ENCODE measurements around the gene MYO1H. TPM values are rescaled to one million over a fixed set of nuclear protein-coding genes. Genes with fewer than 3 reads are reported as not detected.

The MYO1H gene
- total RNA-seq, 1 experiment from 2014 or later = not detected

DNA sequence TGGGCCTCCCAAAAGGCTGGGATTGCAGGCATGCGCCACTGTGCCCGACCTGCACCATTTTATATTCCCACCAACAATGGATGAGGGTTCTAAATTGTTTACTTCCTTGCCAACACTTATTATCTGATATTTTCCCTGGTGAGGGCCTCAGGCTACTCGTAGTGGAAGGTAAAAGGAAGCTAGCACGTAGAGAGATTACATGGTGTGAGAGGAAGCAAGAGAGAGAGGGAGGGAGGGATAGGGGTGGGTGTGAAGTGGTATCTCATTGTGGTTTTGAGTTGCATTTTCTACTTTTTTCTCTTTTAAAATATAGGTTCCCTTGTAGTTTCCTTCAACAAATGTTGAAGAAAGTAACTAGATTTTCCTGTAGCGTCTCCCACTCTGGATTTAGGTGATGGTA is 30.9 kb downstream of the MYO1H start:
- ChIA-PET RAD21 (ENCODE audit: low non-redundant PET in 1 of 2, low total read pairs in 2 of 2, uncharacterized antibody in 2 of 2, unreplicated experiment in 2 of 2) (no interaction called here), CTCF (interaction anchor here (1.3 kb wide), 1 partner anchor 49 kb away, joined by 5 read pairs; no protein-coding TSS in a partner anchor), POLR2A (no interaction called here)
- Histone ChIP-seq H3K9me2 (ENCODE audit: insufficient read depth) (no peaks in the 10 kb centered on the region; the same call in 1 of the 2 replicates), H3K27me3 (ENCODE audit: insufficient read depth, low read length) (no peaks in the 10 kb centered on the region), H3K9me3 (ENCODE audit: control insufficient read depth in 1 of 2, insufficient read depth in 1 of 2, low read depth in 1 of 2, low read length in 2 of 2) (no peaks in the 10 kb centered on the region), H2AFZ (ENCODE audit: low read depth, low read length, poor library complexity, severe bottlenecking) (no peak overlapping the region), H3K36me3 (ENCODE audit: control insufficient read depth in 1 of 2, insufficient read depth in 2 of 2, low read length in 2 of 2) (no peaks in the 10 kb centered on the region), H4K20me1 (ENCODE audit: insufficient read depth) (no peaks in the 10 kb centered on the region), H3K79me2 (ENCODE audit: insufficient read depth, low read length) (no peaks in the 10 kb centered on the region), H3K27ac (ENCODE audit: low read depth, low read length) (no peak overlapping the region), H3K4me2 (ENCODE audit: low read length) (no peak overlapping the region), H3K9ac (ENCODE audit: low read length) (no peak overlapping the region), H3K4me1 (ENCODE audit: control insufficient read depth in 1 of 2, insufficient read depth in 2 of 2, low read length in 2 of 2) (no peaks in the 10 kb centered on the region), H3K4me3 (replicated peaks in 1 of 2; ENCODE audit: low read depth in 1 of 2, low read length in 2 of 2) (no peak overlapping the region)
- ATAC-seq = no peak
- intact Hi-C loops (cut with micrococcal nuclease) = no loop called here
- TF ChIP-seq JUND (IDR thresholded peaks at IDR 0.05) (no peak), SIN3A (IDR thresholded peaks at IDR 0.05; ENCODE audit: low read depth) (no peak), ZNF274 (IDR thresholded peaks at IDR 0.05; ENCODE audit: low read depth, low read length) (no peak), TCF7L2 (IDR thresholded peaks at IDR 0.05; ENCODE audit: borderline replicate concordance, extremely low read depth, insufficient read depth, insufficient read length) (no peak), EZH2 (IDR thresholded peaks at IDR 0.05) (no peak), ZFX (IDR thresholded peaks at IDR 0.05) (no peak), RAD21 (IDR thresholded peaks at IDR 0.05; ENCODE audit: low read depth) (no peak), EZH2phosphoT487 (IDR thresholded peaks at IDR 0.05; ENCODE audit: borderline replicate concordance) (no peak), CBX3 (IDR thresholded peaks at IDR 0.05; ENCODE audit: low read depth) (no peak)
- TF ChIP-seq, protein P1, sequence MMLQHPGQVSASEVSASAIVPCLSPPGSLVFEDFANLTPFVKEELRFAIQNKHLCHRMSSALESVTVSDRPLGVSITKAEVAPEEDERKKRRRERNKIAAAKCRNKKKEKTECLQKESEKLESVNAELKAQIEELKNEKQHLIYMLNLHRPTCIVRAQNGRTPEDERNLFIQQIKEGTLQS (IDR thresholded peaks at IDR 0.05) = no peak
- TF ChIP-seq, protein P2, sequence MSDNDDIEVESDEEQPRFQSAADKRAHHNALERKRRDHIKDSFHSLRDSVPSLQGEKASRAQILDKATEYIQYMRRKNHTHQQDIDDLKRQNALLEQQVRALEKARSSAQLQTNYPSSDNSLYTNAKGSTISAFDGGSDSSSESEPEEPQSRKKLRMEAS (IDR thresholded peaks at IDR 0.05) = no peak
- DNase-seq (ENCODE audit: low read depth, low spot score) = no peak
- no TSS peak for BruUV-seq (replicated peaks)

DNA sequence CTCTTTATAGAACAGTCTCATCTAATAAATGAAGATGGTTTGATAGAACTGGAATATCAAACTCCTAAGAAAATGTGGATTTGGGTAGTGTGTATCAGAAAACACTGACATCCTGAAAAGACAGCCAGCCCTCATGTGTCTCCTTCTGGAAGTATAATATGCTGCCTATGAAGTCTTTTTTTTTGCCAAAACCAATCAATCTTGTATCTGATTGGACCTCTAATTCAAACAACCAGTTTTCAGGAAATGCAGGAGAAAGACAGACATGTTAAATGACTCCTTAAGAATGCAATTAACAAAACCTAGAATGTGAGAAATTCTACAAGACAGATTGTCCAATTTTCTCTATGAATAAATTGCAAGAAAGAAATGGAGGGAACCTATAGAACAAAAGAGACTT is 34.3 kb downstream of the MYO1H start:
- POLR2A ChIA-PET = no interaction called here
- H3K27me3 ChIP-seq (ENCODE audit: insufficient read depth, low read length) = no peaks in the 10 kb centered on the region
- no peak overlapping the region for H3K9ac ChIP-seq (ENCODE audit: low read length)
- H3K36me3 ChIP-seq (ENCODE audit: control insufficient read depth in 1 of 2, insufficient read depth in 2 of 2, low read length in 2 of 2) = no peaks in the 10 kb centered on the region
- TF ChIP-seq, protein P3, sequence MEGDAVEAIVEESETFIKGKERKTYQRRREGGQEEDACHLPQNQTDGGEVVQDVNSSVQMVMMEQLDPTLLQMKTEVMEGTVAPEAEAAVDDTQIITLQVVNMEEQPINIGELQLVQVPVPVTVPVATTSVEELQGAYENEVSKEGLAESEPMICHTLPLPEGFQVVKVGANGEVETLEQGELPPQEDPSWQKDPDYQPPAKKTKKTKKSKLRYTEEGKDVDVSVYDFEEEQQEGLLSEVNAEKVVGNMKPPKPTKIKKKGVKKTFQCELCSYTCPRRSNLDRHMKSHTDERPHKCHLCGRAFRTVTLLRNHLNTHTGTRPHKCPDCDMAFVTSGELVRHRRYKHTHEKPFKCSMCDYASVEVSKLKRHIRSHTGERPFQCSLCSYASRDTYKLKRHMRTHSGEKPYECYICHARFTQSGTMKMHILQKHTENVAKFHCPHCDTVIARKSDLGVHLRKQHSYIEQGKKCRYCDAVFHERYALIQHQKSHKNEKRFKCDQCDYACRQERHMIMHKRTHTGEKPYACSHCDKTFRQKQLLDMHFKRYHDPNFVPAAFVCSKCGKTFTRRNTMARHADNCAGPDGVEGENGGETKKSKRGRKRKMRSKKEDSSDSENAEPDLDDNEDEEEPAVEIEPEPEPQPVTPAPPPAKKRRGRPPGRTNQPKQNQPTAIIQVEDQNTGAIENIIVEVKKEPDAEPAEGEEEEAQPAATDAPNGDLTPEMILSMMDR (IDR thresholded peaks at IDR 0.05 in 2 of 3, conservative IDR thresholded peaks at IDR 0.05 in 1 of 3; ENCODE audit: borderline replicate concordance in 1 of 3, insufficient read depth in 1 of 3, low read depth in 2 of 3, low read length in 2 of 3) = no peak
- TF ChIP-seq SIN3A (IDR thresholded peaks at IDR 0.05; ENCODE audit: low read depth) (no peak), POLR2A (IDR thresholded peaks at IDR 0.05; ENCODE audit: borderline replicate concordance, extremely low read depth, insufficient read depth, insufficient read length) (no peak), FOSL1 (IDR thresholded peaks at IDR 0.05; ENCODE audit: low read depth) (no peak), JUND (IDR thresholded peaks at IDR 0.05) (no peak), SP1 (IDR thresholded peaks at IDR 0.05; ENCODE audit: low read depth) (no peak)
- TF ChIP-seq, protein P4, sequence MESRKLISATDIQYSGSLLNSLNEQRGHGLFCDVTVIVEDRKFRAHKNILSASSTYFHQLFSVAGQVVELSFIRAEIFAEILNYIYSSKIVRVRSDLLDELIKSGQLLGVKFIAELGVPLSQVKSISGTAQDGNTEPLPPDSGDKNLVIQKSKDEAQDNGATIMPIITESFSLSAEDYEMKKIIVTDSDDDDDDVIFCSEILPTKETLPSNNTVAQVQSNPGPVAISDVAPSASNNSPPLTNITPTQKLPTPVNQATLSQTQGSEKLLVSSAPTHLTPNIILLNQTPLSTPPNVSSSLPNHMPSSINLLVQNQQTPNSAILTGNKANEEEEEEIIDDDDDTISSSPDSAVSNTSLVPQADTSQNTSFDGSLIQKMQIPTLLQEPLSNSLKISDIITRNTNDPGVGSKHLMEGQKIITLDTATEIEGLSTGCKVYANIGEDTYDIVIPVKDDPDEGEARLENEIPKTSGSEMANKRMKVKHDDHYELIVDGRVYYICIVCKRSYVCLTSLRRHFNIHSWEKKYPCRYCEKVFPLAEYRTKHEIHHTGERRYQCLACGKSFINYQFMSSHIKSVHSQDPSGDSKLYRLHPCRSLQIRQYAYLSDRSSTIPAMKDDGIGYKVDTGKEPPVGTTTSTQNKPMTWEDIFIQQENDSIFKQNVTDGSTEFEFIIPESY (IDR thresholded peaks at IDR 0.05; ENCODE audit: extremely low read depth, insufficient replicate concordance, low read length) = no peak
- BruUV-seq (replicated peaks) = no TSS peak
- no peaks in the 10 kb centered on the region for H4K20me1 ChIP-seq (ENCODE audit: insufficient read depth)
- no peaks in the 10 kb centered on the region; the same call in 1 of the 2 replicates for H3K9me2 ChIP-seq (ENCODE audit: insufficient read depth)
- H3K79me2 ChIP-seq (ENCODE audit: insufficient read depth, low read length) = no peaks in the 10 kb centered on the region
- DNase-seq (ENCODE audit: low read depth, low spot score) (no peak), ATAC-seq (no peak)
- no peak overlapping the region for H3K4me3 ChIP-seq (replicated peaks in 1 of 2; ENCODE audit: low read depth in 1 of 2, low read length in 2 of 2)
- RAD21 ChIA-PET (ENCODE audit: low non-redundant PET in 1 of 2, low total read pairs in 2 of 2, uncharacterized antibody in 2 of 2, unreplicated experiment in 2 of 2) = no interaction called here
- intact Hi-C loops (cut with micrococcal nuclease) = no loop called here
- no peak overlapping the region for H3K27ac ChIP-seq (ENCODE audit: low read depth, low read length)
- no peak overlapping the region for H2AFZ ChIP-seq (ENCODE audit: low read depth, low read length, poor library complexity, severe bottlenecking)
- H3K4me1 ChIP-seq (ENCODE audit: control insufficient read depth in 1 of 2, insufficient read depth in 2 of 2, low read length in 2 of 2) = peaks cover 5 to 7% of the 10 kb centered on the region in 2 experiments; a peak in 3 of 4 replicates
- CTCF ChIA-PET = no interaction called here
- no peak overlapping the region for H3K4me2 ChIP-seq (ENCODE audit: low read length)
- no peaks in the 10 kb centered on the region for H3K9me3 ChIP-seq (ENCODE audit: control insufficient read depth in 1 of 2, insufficient read depth in 1 of 2, low read depth in 1 of 2, low read length in 2 of 2)

Measured in HCT116 (cell line).